Pancreas (tissue), 10 donors: ENCODE results near the gene PROX2. TPM values are rescaled to one million over a fixed set of nuclear protein-coding genes. Genes with fewer than 3 reads are reported as not detected.

ENCODE experiments used
- ATAC-seq, 4 donors: fragments of 200-7000 bp; cut with Tn5 transposase; one replicate each; pipeline versions ENCODE4 v1.8.0 to v1.9.1; 2020; ENCODE audit warnings: mild to moderate bottlenecking in 4 of 4, moderate library complexity in 4 of 4
- DNase-seq, 6 donors: peaks; one replicate each; pipeline ENCODE4 v3.0.0-alpha.2; 2020
- FAIRE-seq: peaks from 2 replicates; lab custom pipeline; 2012; peaks lifted over from hg19 to GRCh38; lab: Jason Lieb, UNC
- H3K27ac ChIP-seq, 4 donors: fragments of 200-600 bp; sonication (generic); 1 replicate in 3 of 4; 2 replicates in 1 of 4; pipeline versions ENCODE4 v1.5.0 to v1.8.0; 2020
- H3K27me3 ChIP-seq, 4 donors: fragments of 200-600 bp; one replicate each; pipeline ENCODE4 v1.8.0; 2021
- H3K36me3 ChIP-seq, 3 donors: fragments of 200-600 bp; sonication (generic) in 1 of 3; one replicate each; pipeline versions ENCODE4 v1.5.0 to v1.8.0; 2020 to 2021
- H3K4me1 ChIP-seq, 3 donors: fragments of 200-600 bp; one replicate each; pipeline ENCODE4 v1.8.0; 2021
- H3K4me3 ChIP-seq, 4 donors: fragments of 200-600 bp; sonication (generic) in 2 of 4; one replicate each; pipeline versions ENCODE4 v1.5.0 to v1.8.0; 2020 to 2021
- H3K9me3 ChIP-seq, 4 donors: fragments of 200-600 bp; one replicate each; pipeline ENCODE4 v1.8.0; 2021
- CTCF ChIP-seq, 4 donors: fragments of 200-600 bp; sonication (generic) in 3 of 4; IDR thresholded peaks; one replicate each; pipeline versions ENCODE4 v1.5.0 to v1.8.0; 2021; ENCODE audit warnings: antibody characterized with exemption in 4 of 4
- WGBS, 2 donors: extraction: QIAGEN DNeasy Blood & Tissue Kit; methylation state at CpG; one replicate each; pipeline ENCODE4 v1.1.7; 2013; 5-methylcytosine and 5-hydroxymethylcytosine counted together
- intact Hi-C, 3 donors: fragments of 100-400 bp; cut with DNase I; formaldehyde crosslinking; loops; one replicate each; pipeline versions ENCODE4 v1.11.1 to v1.14.2; 2022
- polyA plus RNA-seq, 2 donors: library from polyadenylated mRNA; stranded (reverse); fragments of 200-250 nt; gene quantifications; one replicate each; pipeline ENCODE4 v1.2.3, GENCODE V29; 2013
- total RNA-seq, 6 donors: library from RNA; stranded (reverse); fragmentation: NEBNext Ultra II Directional in 4 of 6; extraction: Animal tissue kit (Norgen Biotek cat#: 25700) in 4 of 6; gene quantifications; one replicate each; pipeline versions ENCODE4 v1.2.1 to v1.2.4, GENCODE V29; 2021 to 2023
- donor health status: healthy with polysubstance abuse.
- donor health status: DM: no; HTN: no; CAD: no; lungs with moderate emphysema.
- donor health status: DM: no; HTN: no; CAD: no.
- donor health status: control.
- donor health status: control.
- donor health status: Bipolar disorder and iron deficiency.
- donor health status: DM: yes; HTN: yes; CAD: no.
- donor health status: DM: no; HTN: no; CAD: no.
- donor health status: DM: no; HTN: no; CAD: no.
- donor health status: DM: yes; HTN: yes; CAD: no.

Gene PROX2
- total and polyA plus RNA-seq, 8 donors: not detected

- FAIRE-seq (no peak), DNase-seq (no peak), ATAC-seq (no peak)
- intact Hi-C loops: loop anchor here in 2 of 3 donors (10.0 kb wide), 1 partner anchor 174 kb away; no protein-coding TSS in a partner anchor
- H3K4me3 ChIP-seq: no peak overlapping the region
- no peak for TF ChIP-seq CTCF (IDR thresholded peaks at IDR 0.05)
- H3K9me3 ChIP-seq: no peaks in the 10 kb centered on the region
- no peak overlapping the region for H3K27ac ChIP-seq
- H3K36me3 ChIP-seq: no peaks in the 10 kb centered on the region
- peaks cover 0 to 3% (median 0%) of the 10 kb centered on the region in 3 donors for H3K4me1 ChIP-seq
- 91 to 97% methylated on average over 6 of the region's 6 CpGs for WGBS, 2 donors
- no peaks in the 10 kb centered on the region for H3K27me3 ChIP-seq
These were observed 35.3 kb upstream of the PROX2 start for GRCh38 chr14:74911221-74911620.

GRCh38 chr14:74910556-74910955 lies 34.6 kb upstream of the PROX2 start:
- DNase-seq: no peak
- H3K27ac ChIP-seq: no peak overlapping the region

GRCh38 chr14:74909911-74910310 lies 34.0 kb upstream of the PROX2 start:
- H3K27ac ChIP-seq: no peak overlapping the region
- no peak for TF ChIP-seq CTCF (IDR thresholded peaks at IDR 0.05)
- H3K4me1 ChIP-seq: peaks cover 0 to 3% (median 0%) of the 10 kb centered on the region in 3 donors
- no peaks in the 10 kb centered on the region for H3K27me3 ChIP-seq
- H3K36me3 ChIP-seq: no peaks in the 10 kb centered on the region
- DNase-seq: no peak
- H3K4me3 ChIP-seq: no peak overlapping the region
- H3K9me3 ChIP-seq: no peaks in the 10 kb centered on the region
- intact Hi-C loops: loop anchor here in 2 of 3 donors (5.0 to 10.0 kb wide), 3 partner anchors 48 to 175 kb away; no protein-coding TSS in a partner anchor
- ATAC-seq: no peak
- WGBS, 2 donors: 81 to 86% methylated on average over 10 of the region's 10 CpGs
- FAIRE-seq: no peak

More at GRCh38 chr14:74910556-74910955, 34.6 kb upstream of the PROX2 start:
- Histone ChIP-seq H3K4me3 (no peak overlapping the region), H3K9me3 (no peaks in the 10 kb centered on the region), H3K27me3 (no peaks in the 10 kb centered on the region), H3K4me1 (peaks cover 0 to 3% (median 0%) of the 10 kb centered on the region in 3 donors), H3K36me3 (no peaks in the 10 kb centered on the region)
- FAIRE-seq: no peak
- ATAC-seq: no peak
- TF ChIP-seq CTCF (IDR thresholded peaks at IDR 0.05): no peak
- WGBS, 2 donors: 83 to 84% methylated on average over 9 to 10 of the region's 10 CpGs
- intact Hi-C loops: loop anchor here in 2 of 3 donors (10.0 kb wide), 1 partner anchor 174 kb away; no protein-coding TSS in a partner anchor

GRCh38 chr14:74909501-74909900 lies 33.6 kb upstream of the PROX2 start:
- intact Hi-C loops: loop anchor here in 2 of 3 donors (5.0 kb wide), 2 partner anchors 47 to 52 kb away; no protein-coding TSS in a partner anchor
- H3K36me3 ChIP-seq: no peaks in the 10 kb centered on the region
- H3K4me3 ChIP-seq: no peak overlapping the region
- no peak for FAIRE-seq
- no peak for DNase-seq
- TF ChIP-seq CTCF (IDR thresholded peaks at IDR 0.05): no peak
- no peaks in the 10 kb centered on the region for H3K27me3 ChIP-seq
- no peaks in the 10 kb centered on the region for H3K9me3 ChIP-seq
- no peak overlapping the region for H3K27ac ChIP-seq
- peaks cover 0 to 3% (median 0%) of the 10 kb centered on the region in 3 donors for H3K4me1 ChIP-seq
- ATAC-seq: no peak
- WGBS, 2 donors: 73 to 75% methylated on average over 14 of the region's 14 CpGs

- ATAC-seq: no peak
- 63 to 65% methylated on average over 9 of the region's 9 CpGs for WGBS, 2 donors
- Histone ChIP-seq H3K4me1 (no peaks in the 10 kb centered on the region), H3K27me3 (no peaks in the 10 kb centered on the region), H3K9me3 (no peaks in the 10 kb centered on the region), H3K4me3 (no peak overlapping the region), H3K36me3 (no peaks in the 10 kb centered on the region), H3K27ac (no peak overlapping the region)
- no peak for TF ChIP-seq CTCF (IDR thresholded peaks at IDR 0.05)
- FAIRE-seq: no peak
- intact Hi-C loops: loop anchor here in 2 of 3 donors (5.0 kb wide), 2 partner anchors 47 to 52 kb away; no protein-coding TSS in a partner anchor
- DNase-seq: no peak
These were observed 33.0 kb upstream of the PROX2 start for GRCh38 chr14:74908861-74909341.
